ENCODE measurements around the gene GPD2. TPM values are rescaled to one million over a fixed set of nuclear protein-coding genes. Genes with fewer than 3 reads are reported as not detected.
"Not testable (repeated sequence)": the region's sequence is repeated elsewhere in the genome, so short reads cannot be mapped to it uniquely, and the experiment has no call there.

GPD2 gene
- total RNA-seq, 1 donor from 2014 or later: 166 TPM

GRCh38 chr2:156476021-156476849, 40.1 kb downstream of the GPD2 start:
- no peak for DNase-seq

- DNase-seq: no peak
Measured at GRCh38 chr2:156476850-156477206, 40.6 kb downstream of the GPD2 start.

GRCh38 chr2:156480376-156480775, 44.2 kb downstream of the GPD2 start:
- no peak for DNase-seq

- no peak for DNase-seq
Measured at GRCh38 chr2:156481312-156481711, 45.1 kb downstream of the GPD2 start.

- DNase-seq: no peak
Measured at GRCh38 chr2:156483741-156484173, 47.6 kb downstream of the GPD2 start.

GRCh38 chr2:156486147-156486546, 50.0 kb downstream of the GPD2 start:
- DNase-seq: no peak

- no peak for DNase-seq
Measured at GRCh38 chr2:156486614-156487013, 50.4 kb downstream of the GPD2 start.

GRCh38 chr2:156489195-156489594, 53.0 kb downstream of the GPD2 start:
- DNase-seq: no peak

GRCh38 chr2:156489750-156490465, 53.7 kb downstream of the GPD2 start:
- DNase-seq: no peak

- DNase-seq: no peak
Measured at GRCh38 chr2:156490466-156490840, 54.3 kb downstream of the GPD2 start.

GRCh38 chr2:156491176-156491575, 55.0 kb downstream of the GPD2 start:
- no peak for DNase-seq

GRCh38 chr2:156492979-156493378, 56.8 kb downstream of the GPD2 start:
- no peak for DNase-seq

- not testable (repeated sequence) for DNase-seq
Measured at GRCh38 chr2:156495998-156496397, 59.8 kb downstream of the GPD2 start.

GRCh38 chr2:156505696-156506095, 69.5 kb downstream of the GPD2 start:
- no peak for DNase-seq

- no peak for DNase-seq
Measured at GRCh38 chr2:156511122-156511521, 74.9 kb downstream of the GPD2 start.

GRCh38 chr2:156511803-156512202, 75.6 kb downstream of the GPD2 start:
- no peak for DNase-seq

GRCh38 chr2:156512451-156512850, 76.3 kb downstream of the GPD2 start:
- DNase-seq: no peak

- DNase-seq: no peak
Measured at GRCh38 chr2:156513219-156513618, 77.0 kb downstream of the GPD2 start.

- DNase-seq: no peak
Measured at GRCh38 chr2:156517419-156517818, 81.2 kb downstream of the GPD2 start.

- no peak for DNase-seq
Measured at GRCh38 chr2:156518138-156518537, 82.0 kb downstream of the GPD2 start.

- no peak for DNase-seq
Measured at GRCh38 chr2:156522864-156523440, 86.8 kb downstream of the GPD2 start.

- DNase-seq: no peak
Measured at GRCh38 chr2:156526950-156527636, 90.9 kb downstream of the GPD2 start.

- DNase-seq: not testable (repeated sequence)
Measured at GRCh38 chr2:156528583-156528982, 92.4 kb downstream of the GPD2 start.

All from occipital lobe (tissue), 2 donors.